ENCODE measurements around the gene CYP27C1. TPM values are rescaled to one million over a fixed set of nuclear protein-coding genes. Genes with fewer than 3 reads are reported as not detected.

The CYP27C1 gene
- total RNA-seq, 1 experiment from 2014 or later = 0.11 TPM

DNA sequence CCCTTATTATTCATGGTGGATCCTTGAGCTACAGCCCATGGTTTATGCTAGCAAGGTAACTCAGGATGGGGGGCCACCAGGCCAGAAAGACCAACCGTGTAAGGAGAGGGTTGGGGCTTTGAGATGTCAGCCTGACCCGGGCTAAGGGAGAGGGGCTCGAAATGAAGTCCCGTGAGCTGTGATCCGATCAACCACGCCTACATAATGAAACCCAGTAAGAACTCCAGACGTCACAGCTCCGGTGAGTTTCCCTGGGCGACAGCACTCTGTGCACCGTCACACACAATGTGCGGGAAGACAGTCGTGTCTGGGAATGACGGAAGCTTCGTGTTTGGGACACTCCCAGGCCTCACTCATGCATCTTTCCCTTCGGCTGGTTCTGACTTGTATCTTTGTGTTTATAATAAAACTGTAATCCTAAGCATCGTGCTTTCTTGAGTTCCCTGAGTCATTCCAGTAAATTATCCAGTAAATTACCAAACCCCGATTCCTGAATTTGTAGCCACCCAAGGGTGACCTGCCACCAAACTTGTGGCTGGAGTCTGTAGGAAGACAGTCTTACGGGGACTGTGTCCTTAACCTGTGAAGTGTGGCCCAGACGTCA lies 44.2 kb downstream of the CYP27C1 start:
- no TSS peak for BruUV-seq (replicated peaks)
- no peak for DNase-seq
- Histone ChIP-seq H3K27me3 (replicated peaks; ENCODE audit: control insufficient read depth, insufficient read depth, low read length) (no peaks in the 10 kb centered on the region), H3K4me1 (peaks cover 7% of the 10 kb centered on the region), H3K36me3 (ENCODE audit: control insufficient read depth, insufficient read depth, low read length) (no peaks in the 10 kb centered on the region), H3K9me3 (peaks cover 4% of the 10 kb centered on the region; the same call in 1 of the 2 replicates), H3K4me3 (ENCODE audit: low read depth, low read length) (no peak overlapping the region)
- Mint-ChIP-seq H3K36me3 (ENCODE audit: insufficient read depth, unreplicated experiment) (no peaks in the 10 kb centered on the region), H3K9me3 (ENCODE audit: unreplicated experiment) (peaks cover 12% of the 10 kb centered on the region), H3K4me1 (ENCODE audit: low read depth, unreplicated experiment) (peaks cover 15% of the 10 kb centered on the region), H3K27ac (ENCODE audit: unreplicated experiment) (no peak overlapping the region), H3K27me3 (ENCODE audit: insufficient read depth, unreplicated experiment) (no peaks in the 10 kb centered on the region), H3K4me3 (ENCODE audit: unreplicated experiment) (no peak overlapping the region)
- intact Hi-C loops (cut with micrococcal nuclease; ENCODE audit: unreplicated experiment) = no loop called here
- TF ChIP-seq, protein P1, sequence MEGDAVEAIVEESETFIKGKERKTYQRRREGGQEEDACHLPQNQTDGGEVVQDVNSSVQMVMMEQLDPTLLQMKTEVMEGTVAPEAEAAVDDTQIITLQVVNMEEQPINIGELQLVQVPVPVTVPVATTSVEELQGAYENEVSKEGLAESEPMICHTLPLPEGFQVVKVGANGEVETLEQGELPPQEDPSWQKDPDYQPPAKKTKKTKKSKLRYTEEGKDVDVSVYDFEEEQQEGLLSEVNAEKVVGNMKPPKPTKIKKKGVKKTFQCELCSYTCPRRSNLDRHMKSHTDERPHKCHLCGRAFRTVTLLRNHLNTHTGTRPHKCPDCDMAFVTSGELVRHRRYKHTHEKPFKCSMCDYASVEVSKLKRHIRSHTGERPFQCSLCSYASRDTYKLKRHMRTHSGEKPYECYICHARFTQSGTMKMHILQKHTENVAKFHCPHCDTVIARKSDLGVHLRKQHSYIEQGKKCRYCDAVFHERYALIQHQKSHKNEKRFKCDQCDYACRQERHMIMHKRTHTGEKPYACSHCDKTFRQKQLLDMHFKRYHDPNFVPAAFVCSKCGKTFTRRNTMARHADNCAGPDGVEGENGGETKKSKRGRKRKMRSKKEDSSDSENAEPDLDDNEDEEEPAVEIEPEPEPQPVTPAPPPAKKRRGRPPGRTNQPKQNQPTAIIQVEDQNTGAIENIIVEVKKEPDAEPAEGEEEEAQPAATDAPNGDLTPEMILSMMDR (IDR thresholded peaks at IDR 0.05; ENCODE audit: insufficient read depth in 1 of 2, low read depth in 1 of 2, low read length in 1 of 2, severe bottlenecking in 1 of 2, unreplicated experiment in 1 of 2) = no peak
- ChIA-PET CTCF (interaction anchor here (0.8 to 1.1 kb wide), 3 partner anchors 18 to 108 kb away, joined by 3 to 6 read pairs (median 3); no protein-coding TSS in a partner anchor), POLR2A (no interaction called here)

DNA sequence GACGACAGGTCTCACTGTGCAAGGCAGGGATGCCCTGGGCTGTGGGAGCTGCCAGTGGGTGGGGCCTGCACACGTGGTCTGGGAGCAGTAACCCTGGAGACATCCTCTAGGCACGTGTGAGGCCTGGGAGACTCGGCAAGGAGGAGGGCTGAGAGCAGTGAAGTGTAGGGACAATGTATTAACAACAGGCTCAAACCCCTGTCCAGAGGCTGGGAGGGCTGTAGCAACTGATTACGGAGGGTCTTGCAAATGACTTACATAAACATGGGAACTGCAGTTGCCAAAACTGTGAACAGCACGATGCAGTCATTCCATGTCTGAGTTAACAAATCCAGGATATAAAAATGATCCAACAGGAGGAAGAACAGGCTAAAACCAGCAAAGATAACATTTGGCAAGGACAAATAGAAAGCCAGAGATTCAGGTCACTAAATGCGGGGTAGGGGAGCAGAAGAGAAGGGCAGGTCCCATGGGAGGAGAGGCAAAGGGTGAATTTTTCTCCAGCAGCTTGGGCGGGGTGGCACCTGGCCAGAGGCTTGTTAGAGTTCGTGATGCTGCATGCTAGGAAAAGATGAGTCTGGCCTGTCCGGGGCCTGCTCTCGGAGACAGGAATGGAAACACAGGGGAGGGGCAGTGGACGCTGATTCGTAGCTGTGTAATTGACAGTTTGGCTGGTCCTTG lies 44.9 kb downstream of the CYP27C1 start:
- ChIA-PET CTCF (interaction anchor here (0.8 to 2.0 kb wide), 4 partner anchors 18 to 107 kb away, joined by 3 to 12 read pairs (median 4); no protein-coding TSS in a partner anchor), POLR2A (no interaction called here)

DNA sequence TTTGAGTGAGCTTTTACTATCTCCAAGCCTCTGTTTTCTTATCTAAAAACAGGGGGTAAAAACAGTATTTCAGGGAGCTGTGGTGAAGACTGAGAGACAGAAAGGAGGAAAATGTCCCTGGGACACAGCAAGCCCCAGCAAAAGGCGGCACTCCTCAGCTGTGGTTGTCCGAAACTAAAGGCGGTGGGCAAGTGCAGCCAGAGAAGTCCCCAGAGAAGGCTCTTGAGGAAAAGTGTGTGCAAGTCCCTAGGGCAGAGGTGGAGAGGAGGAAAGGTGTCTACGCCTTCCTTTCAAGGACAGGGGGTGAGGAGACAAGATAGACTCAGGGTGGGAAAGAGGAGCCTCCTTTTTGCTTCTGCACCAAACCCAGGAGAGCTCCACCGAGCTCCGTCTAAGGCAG lies 45.5 kb downstream of the CYP27C1 start:
- H3K27me3 Mint-ChIP-seq (ENCODE audit: insufficient read depth, unreplicated experiment) = no peaks in the 10 kb centered on the region
- POLR2A ChIA-PET = no interaction called here
- no TSS peak for BruUV-seq (replicated peaks)
- no peak overlapping the region for H3K4me3 ChIP-seq (ENCODE audit: low read depth, low read length)
- no peaks in the 10 kb centered on the region for H3K36me3 Mint-ChIP-seq (ENCODE audit: insufficient read depth, unreplicated experiment)
- H3K27me3 ChIP-seq (replicated peaks; ENCODE audit: control insufficient read depth, insufficient read depth, low read length) = no peaks in the 10 kb centered on the region
- intact Hi-C loops (cut with micrococcal nuclease; ENCODE audit: unreplicated experiment) = loop anchor here (1.0 kb wide), 1 partner anchor 106 kb away; no protein-coding TSS in a partner anchor
- peaks cover 19% of the 10 kb centered on the region for H3K4me1 ChIP-seq
- H3K9me3 ChIP-seq = no peaks in the 10 kb centered on the region
- CTCF ChIA-PET = interaction anchor here (2.0 kb wide), 1 partner anchor 107 kb away, joined by 12 read pairs; no protein-coding TSS in a partner anchor
- H3K9me3 Mint-ChIP-seq (ENCODE audit: unreplicated experiment) = no peaks in the 10 kb centered on the region
- no peak for DNase-seq
- H3K4me3 Mint-ChIP-seq (ENCODE audit: unreplicated experiment) = no peak overlapping the region
- H3K27ac Mint-ChIP-seq (ENCODE audit: unreplicated experiment) = no peak overlapping the region
- TF ChIP-seq, protein P1 (IDR thresholded peaks at IDR 0.05; ENCODE audit: insufficient read depth in 1 of 2, low read depth in 1 of 2, low read length in 1 of 2, severe bottlenecking in 1 of 2, unreplicated experiment in 1 of 2) = no peak
- H3K36me3 ChIP-seq (ENCODE audit: control insufficient read depth, insufficient read depth, low read length) = no peaks in the 10 kb centered on the region
- H3K4me1 Mint-ChIP-seq (ENCODE audit: low read depth, unreplicated experiment) = peaks cover 25% of the 10 kb centered on the region

More for the DNA sequence above, 44.9 kb downstream of the CYP27C1 start:
- Histone ChIP-seq H3K27me3 (replicated peaks; ENCODE audit: control insufficient read depth, insufficient read depth, low read length) (no peaks in the 10 kb centered on the region), H3K4me1 (peaks cover 14% of the 10 kb centered on the region), H3K4me3 (ENCODE audit: low read depth, low read length) (no peak overlapping the region), H3K9me3 (no peaks in the 10 kb centered on the region), H3K36me3 (ENCODE audit: control insufficient read depth, insufficient read depth, low read length) (no peaks in the 10 kb centered on the region)
- Mint-ChIP-seq H3K36me3 (ENCODE audit: insufficient read depth, unreplicated experiment) (no peaks in the 10 kb centered on the region), H3K4me3 (ENCODE audit: unreplicated experiment) (no peak overlapping the region), H3K9me3 (ENCODE audit: unreplicated experiment) (peaks cover 5% of the 10 kb centered on the region), H3K27me3 (ENCODE audit: insufficient read depth, unreplicated experiment) (no peaks in the 10 kb centered on the region), H3K27ac (ENCODE audit: unreplicated experiment) (no peak overlapping the region), H3K4me1 (ENCODE audit: low read depth, unreplicated experiment) (peaks cover 22% of the 10 kb centered on the region)
- intact Hi-C loops (cut with micrococcal nuclease; ENCODE audit: unreplicated experiment) = no loop called here
- TF ChIP-seq, protein P1 (IDR thresholded peaks at IDR 0.05; ENCODE audit: insufficient read depth in 1 of 2, low read depth in 1 of 2, low read length in 1 of 2, severe bottlenecking in 1 of 2, unreplicated experiment in 1 of 2) = no peak
- no peak for DNase-seq
- BruUV-seq (replicated peaks) = no TSS peak

Measured in Caco-2 (cell line).